ENCODE measurements around the gene PNPLA6. TPM values are rescaled to one million over a fixed set of nuclear protein-coding genes. Genes with fewer than 3 reads are reported as not detected.

Gene PNPLA6
- 135 and 147 TPM in 2 replicates for total RNA-seq (2014; rRNA removed; shearing (Covaris generic))
- 66.6 and 74.1 TPM in 2 replicates for polyA plus RNA-seq (2016; fragmentation: Nextera tagmentation; extraction: Ambion mirVana)
- long read RNA-seq, partial matches to known transcripts, result 6 of 8 reads
- long read RNA-seq, other reads (novel, unspliced or antisense), result 2 of 8 reads

GRCh38 chr19:7535047-7535997 is at the start of gene PNPLA6:
Gene PNPLA6, plus strand, starts transcription at chr19:7535717. Its CDS starts 72 bp downstream, at chr19:7535789.
- Mint-ChIP-seq H3K27me3 (ENCODE audit: insufficient read depth, low read depth, poor library complexity) (peaks cover 11% of the 10 kb centered on the region), H3K9me3 (no peaks in the 10 kb centered on the region; the same call in 2 of the 3 replicates), H3K27ac (peak within 1 kb of the TSS; percentile 94), H3K4me3 (peak within 1 kb of the TSS; percentile 89), H3K36me3 (ENCODE audit: low read depth) (peaks cover 6% of the 10 kb centered on the region; the same call in 2 of the 3 replicates), H3K4me1 (no peaks in the 10 kb centered on the region; the same call in 2 of the 3 replicates)
- H3K27ac ChIP-seq (ENCODE audit: low read depth), result peak within 1 kb of the TSS; percentile 88
- no peaks in the 10 kb centered on the region for H3K27me3 ChIP-seq (ENCODE audit: insufficient read depth)
- DNase-seq (ENCODE audit: low spot score) (peak; percentile 97), ATAC-seq (peak; percentile 79)
- peak within 1 kb of the TSS; percentile 95 for H3K4me2 ChIP-seq
- H3K4me3 ChIP-seq, result peak within 1 kb of the TSS; percentile 96
- H3K36me3 ChIP-seq (ENCODE audit: insufficient read depth), result no peaks in the 10 kb centered on the region; the same call in 1 of the 2 replicates
- no peaks in the 10 kb centered on the region for H3K79me2 ChIP-seq (replicated peaks; ENCODE audit: insufficient read depth)
- no peaks in the 10 kb centered on the region for H3K4me1 ChIP-seq (ENCODE audit: insufficient read depth)
- H3F3A ChIP-seq (replicated peaks; ENCODE audit: low read depth), result peaks cover 5% of the 10 kb centered on the region; the same call in 1 of the 2 replicates
- no peaks in the 10 kb centered on the region for H3K9me2 ChIP-seq (ENCODE audit: insufficient read depth)
- peak within 1 kb of the TSS; percentile 91 for H2AFZ ChIP-seq
- TF ChIP-seq CTCF (conservative IDR thresholded peaks at IDR 0.05; ENCODE audit: low read depth in 2 of 2) (0 out of 4 replicates have a peak, but pooled peaks of 1 of the 2 experiments have one; percentile 8), POLR2AphosphoS5 (IDR thresholded peaks at IDR 0.05; ENCODE audit: low read depth) (peak; percentile 79), ZNF462 (CRISPR knock-in tag; IDR thresholded peaks at IDR 0.05) (no peak), STAT1 (IDR thresholded peaks at IDR 0.05; ENCODE audit: unreplicated experiment) (no peak), ETS1 (IDR thresholded peaks at IDR 0.05) (peak; percentile 98), CREB1 (CRISPR knock-in tag; IDR thresholded peaks at IDR 0.05; ENCODE audit: low read depth) (peak; percentile 95)
- H4K20me1 ChIP-seq (replicated peaks; ENCODE audit: insufficient read depth), result no peaks in the 10 kb centered on the region
